ENCODE data around the gene RYR2. TPM values are rescaled to one million over a fixed set of nuclear protein-coding genes. Genes with fewer than 3 reads are reported as not detected.

The RYR2 gene
- total RNA-seq, 1 experiment from 2014 or later = 4.0 TPM

DNA sequence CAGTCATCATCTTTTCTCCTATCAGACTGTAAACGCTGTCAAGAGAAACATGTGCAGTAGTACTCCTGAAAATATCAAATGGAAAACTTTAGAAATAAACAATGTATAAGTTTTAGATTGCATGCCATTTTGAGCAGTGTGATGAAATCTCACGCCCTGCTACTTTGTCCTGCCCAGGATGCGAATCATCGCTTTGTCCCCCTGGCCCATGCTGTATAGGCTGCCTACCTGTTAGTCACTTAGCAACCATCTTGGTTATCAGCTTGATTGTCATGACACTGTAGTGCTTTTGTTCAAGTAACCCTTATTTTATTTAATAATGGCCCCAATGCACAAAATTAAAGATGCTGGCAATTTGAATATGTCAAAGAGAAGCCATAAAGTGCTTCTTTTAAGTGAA, 485.8 kb downstream of the RYR2 start:
- Mint-ChIP-seq H3K27ac (ENCODE audit: low read depth, unreplicated experiment) (no peak overlapping the region), H3K27me3 (ENCODE audit: insufficient read depth, unreplicated experiment) (no peaks in the 10 kb centered on the region), H3K4me3 (ENCODE audit: unreplicated experiment) (no peak overlapping the region), H3K4me1 (ENCODE audit: insufficient read depth, unreplicated experiment) (peaks cover 7% of the 10 kb centered on the region), H3K36me3 (ENCODE audit: insufficient read depth, unreplicated experiment) (no peaks in the 10 kb centered on the region), H3K9me3 (ENCODE audit: unreplicated experiment) (no peaks in the 10 kb centered on the region)
- CTCF ChIA-PET = no interaction called here
- BruUV-seq (replicated peaks) = no TSS peak
- TF ChIP-seq, protein P1, sequence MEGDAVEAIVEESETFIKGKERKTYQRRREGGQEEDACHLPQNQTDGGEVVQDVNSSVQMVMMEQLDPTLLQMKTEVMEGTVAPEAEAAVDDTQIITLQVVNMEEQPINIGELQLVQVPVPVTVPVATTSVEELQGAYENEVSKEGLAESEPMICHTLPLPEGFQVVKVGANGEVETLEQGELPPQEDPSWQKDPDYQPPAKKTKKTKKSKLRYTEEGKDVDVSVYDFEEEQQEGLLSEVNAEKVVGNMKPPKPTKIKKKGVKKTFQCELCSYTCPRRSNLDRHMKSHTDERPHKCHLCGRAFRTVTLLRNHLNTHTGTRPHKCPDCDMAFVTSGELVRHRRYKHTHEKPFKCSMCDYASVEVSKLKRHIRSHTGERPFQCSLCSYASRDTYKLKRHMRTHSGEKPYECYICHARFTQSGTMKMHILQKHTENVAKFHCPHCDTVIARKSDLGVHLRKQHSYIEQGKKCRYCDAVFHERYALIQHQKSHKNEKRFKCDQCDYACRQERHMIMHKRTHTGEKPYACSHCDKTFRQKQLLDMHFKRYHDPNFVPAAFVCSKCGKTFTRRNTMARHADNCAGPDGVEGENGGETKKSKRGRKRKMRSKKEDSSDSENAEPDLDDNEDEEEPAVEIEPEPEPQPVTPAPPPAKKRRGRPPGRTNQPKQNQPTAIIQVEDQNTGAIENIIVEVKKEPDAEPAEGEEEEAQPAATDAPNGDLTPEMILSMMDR (IDR thresholded peaks at IDR 0.05; ENCODE audit: unreplicated experiment) = no peak
- POLR2A ChIA-PET = interaction anchor here (0.5 to 0.8 kb wide), 3 partner anchors 10 to 163 kb away, joined by 3 read pairs; no protein-coding TSS in a partner anchor
- DNase-seq (ENCODE audit: unreplicated experiment) = peak; percentile 51
- intact Hi-C loops (cut with micrococcal nuclease) = no loop called here

- Mint-ChIP-seq H3K4me3 (ENCODE audit: unreplicated experiment) (no peak overlapping the region), H3K36me3 (ENCODE audit: insufficient read depth, unreplicated experiment) (no peaks in the 10 kb centered on the region), H3K4me1 (ENCODE audit: insufficient read depth, unreplicated experiment) (peaks cover 7% of the 10 kb centered on the region), H3K9me3 (ENCODE audit: unreplicated experiment) (no peaks in the 10 kb centered on the region), H3K27me3 (ENCODE audit: insufficient read depth, unreplicated experiment) (no peaks in the 10 kb centered on the region), H3K27ac (ENCODE audit: low read depth, unreplicated experiment) (no peak overlapping the region)
- POLR2A ChIA-PET = no interaction called here
- BruUV-seq (replicated peaks) = no TSS peak
- TF ChIP-seq, protein P1 (IDR thresholded peaks at IDR 0.05; ENCODE audit: unreplicated experiment) = no peak
- intact Hi-C loops (cut with micrococcal nuclease) = no loop called here
- DNase-seq (ENCODE audit: unreplicated experiment) = no peak
- CTCF ChIA-PET = no interaction called here
Measured at GRCh38 chr1:237528545-237528944, 486.6 kb downstream of the RYR2 start.

DNA sequence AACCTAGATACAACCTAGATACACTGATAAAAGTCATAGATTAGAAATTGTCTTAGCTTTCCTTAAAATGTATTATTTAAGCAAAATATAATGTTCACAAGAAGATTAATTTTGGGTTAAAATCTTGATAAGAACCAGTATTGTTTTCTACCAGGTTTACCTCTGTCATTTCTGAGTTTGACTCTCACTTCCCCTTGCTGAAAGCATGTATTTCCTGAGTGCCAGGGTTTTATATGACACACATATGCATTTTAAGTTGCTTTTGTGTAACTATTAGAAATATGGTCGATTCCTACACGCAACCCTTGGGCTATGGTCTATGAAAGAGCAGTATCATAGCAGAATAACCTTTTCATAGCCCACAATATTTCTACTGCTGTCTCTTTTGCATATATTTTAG, 497.1 kb downstream of the RYR2 start:
- intact Hi-C loops (cut with micrococcal nuclease) = no loop called here
- Mint-ChIP-seq H3K27ac (ENCODE audit: low read depth, unreplicated experiment) (no peak overlapping the region), H3K4me3 (ENCODE audit: unreplicated experiment) (no peak overlapping the region), H3K27me3 (ENCODE audit: insufficient read depth, unreplicated experiment) (no peaks in the 10 kb centered on the region), H3K4me1 (ENCODE audit: insufficient read depth, unreplicated experiment) (no peaks in the 10 kb centered on the region), H3K9me3 (ENCODE audit: unreplicated experiment) (no peaks in the 10 kb centered on the region), H3K36me3 (ENCODE audit: insufficient read depth, unreplicated experiment) (no peaks in the 10 kb centered on the region)
- ChIA-PET POLR2A (interaction anchor here (0.6 kb wide), 1 partner anchor 98 kb away, joined by 3 read pairs; no protein-coding TSS in a partner anchor), CTCF (no interaction called here)
- BruUV-seq (replicated peaks) = no TSS peak
- TF ChIP-seq, protein P1 (IDR thresholded peaks at IDR 0.05; ENCODE audit: unreplicated experiment) = no peak
- DNase-seq (ENCODE audit: unreplicated experiment) = no peak

GRCh38 chr1:237542525-237543418, 500.8 kb downstream of the RYR2 start:
- Mint-ChIP-seq H3K27me3 (ENCODE audit: insufficient read depth, unreplicated experiment) (no peaks in the 10 kb centered on the region), H3K4me3 (ENCODE audit: unreplicated experiment) (no peak overlapping the region), H3K9me3 (ENCODE audit: unreplicated experiment) (no peaks in the 10 kb centered on the region), H3K27ac (ENCODE audit: low read depth, unreplicated experiment) (no peak overlapping the region), H3K36me3 (ENCODE audit: insufficient read depth, unreplicated experiment) (peaks cover 4% of the 10 kb centered on the region), H3K4me1 (ENCODE audit: insufficient read depth, unreplicated experiment) (no peaks in the 10 kb centered on the region)
- CTCF ChIA-PET = interaction anchor here (0.6 to 5.3 kb wide), 3 partner anchors 19 to 937 kb away, joined by 3 to 40 read pairs (median 3); no protein-coding TSS in a partner anchor
- TF ChIP-seq, protein P1 (IDR thresholded peaks at IDR 0.05; ENCODE audit: unreplicated experiment) = no peak
- DNase-seq (ENCODE audit: unreplicated experiment) = peak; percentile 46
- intact Hi-C loops (cut with micrococcal nuclease) = no loop called here
- no TSS peak for BruUV-seq (replicated peaks)
- POLR2A ChIA-PET = interaction anchor here (0.7 kb wide), 1 partner anchor 78 kb away, joined by 4 read pairs; no protein-coding TSS in a partner anchor

Measured in MCF 10A (cell line).